ENCODE data around the gene HAAO. TPM values are rescaled to one million over a fixed set of nuclear protein-coding genes. Genes with fewer than 3 reads are reported as not detected.
A peak's percentile ranks its signal among the peaks of the same experiment; 100 is the strongest.

HAAO gene
- total RNA-seq, 2 donors from 2014 or later, result 18.9 to 19.2 TPM

- DNase-seq, result peak in 1 of 2 donors; percentile 58
- intact Hi-C loops (cut with DNase I, micrococcal nuclease), result no loop called here
- peak; percentile 94 for ATAC-seq
Measured at GRCh38 chr2:42781181-42781580, 11.2 kb downstream of the HAAO start.

GRCh38 chr2:42777883-42778805, 14.2 kb downstream of the HAAO start:
- DNase-seq (no peak), ATAC-seq (no peak)
- intact Hi-C loops (cut with DNase I, micrococcal nuclease), result no loop called here

- ATAC-seq, result no peak
- no peak for DNase-seq
- intact Hi-C loops (cut with DNase I, micrococcal nuclease), result no loop called here
Measured at GRCh38 chr2:42775810-42776209, 16.6 kb downstream of the HAAO start.

GRCh38 chr2:42775186-42775585, 17.2 kb downstream of the HAAO start:
- DNase-seq, result no peak
- ATAC-seq, result no peak
- intact Hi-C loops (cut with DNase I, micrococcal nuclease), result no loop called here

- no peak for DNase-seq
- no peak for ATAC-seq
- intact Hi-C loops (cut with DNase I, micrococcal nuclease), result no loop called here
Measured at GRCh38 chr2:42771546-42772153, 20.7 kb downstream of the HAAO start.

DNA sequence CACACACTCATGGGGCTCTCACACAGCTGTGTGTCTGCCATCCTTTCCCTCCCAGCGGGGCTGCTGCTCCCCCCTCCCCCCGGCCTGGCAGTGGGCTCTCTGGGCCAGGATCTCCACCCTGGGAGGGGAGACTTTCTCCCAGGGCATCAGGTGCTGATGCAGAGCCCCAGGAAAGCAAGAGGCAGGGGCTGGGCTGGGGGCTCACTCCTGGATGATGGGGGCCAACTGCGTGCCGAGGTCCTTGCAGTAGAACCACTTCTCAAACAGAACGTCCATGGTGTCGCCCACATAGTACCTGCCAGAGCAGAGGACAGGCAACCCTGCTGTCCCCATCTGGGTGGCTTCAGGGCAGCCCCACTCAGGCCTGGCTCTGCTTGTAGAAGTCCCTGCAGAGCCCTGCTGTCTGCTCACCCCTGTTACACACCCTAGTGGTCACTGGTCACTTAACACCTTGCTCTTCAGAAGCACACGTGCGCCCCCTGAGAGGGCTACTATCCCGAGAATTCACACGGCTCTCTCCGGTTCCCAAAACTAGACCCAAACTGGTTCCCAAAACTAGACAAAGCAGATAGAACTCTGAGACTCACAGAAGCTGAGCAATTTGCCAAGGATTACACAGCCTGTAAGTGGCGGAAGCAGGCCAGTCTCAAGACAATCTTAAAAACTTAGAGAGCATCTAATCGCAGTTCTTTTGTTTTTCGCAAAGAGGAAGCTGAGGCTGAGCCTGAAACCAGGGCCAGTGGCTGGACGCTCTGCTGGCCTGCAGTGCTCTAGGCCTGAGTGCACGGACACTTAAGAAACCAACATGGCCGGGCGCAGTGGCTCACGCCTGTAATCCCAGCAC, 21.9 kb downstream of the HAAO start:
- intact Hi-C loops (cut with DNase I, micrococcal nuclease), result no loop called here
- ATAC-seq (peak; percentile 56), DNase-seq (no peak)

- DNase-seq, result no peak
- intact Hi-C loops (cut with DNase I, micrococcal nuclease), result no loop called here
- no peak for ATAC-seq
Measured at GRCh38 chr2:42769583-42770287, 22.6 kb downstream of the HAAO start.

GRCh38 chr2:42768706-42769256, 23.6 kb downstream of the HAAO start:
- intact Hi-C loops (cut with DNase I, micrococcal nuclease), result no loop called here
- no peak for ATAC-seq
- DNase-seq, result no peak

- intact Hi-C loops (cut with DNase I, micrococcal nuclease), result no loop called here
- DNase-seq (no peak), ATAC-seq (no peak)
Measured at GRCh38 chr2:42767899-42768705, 24.3 kb downstream of the HAAO start.

DNA sequence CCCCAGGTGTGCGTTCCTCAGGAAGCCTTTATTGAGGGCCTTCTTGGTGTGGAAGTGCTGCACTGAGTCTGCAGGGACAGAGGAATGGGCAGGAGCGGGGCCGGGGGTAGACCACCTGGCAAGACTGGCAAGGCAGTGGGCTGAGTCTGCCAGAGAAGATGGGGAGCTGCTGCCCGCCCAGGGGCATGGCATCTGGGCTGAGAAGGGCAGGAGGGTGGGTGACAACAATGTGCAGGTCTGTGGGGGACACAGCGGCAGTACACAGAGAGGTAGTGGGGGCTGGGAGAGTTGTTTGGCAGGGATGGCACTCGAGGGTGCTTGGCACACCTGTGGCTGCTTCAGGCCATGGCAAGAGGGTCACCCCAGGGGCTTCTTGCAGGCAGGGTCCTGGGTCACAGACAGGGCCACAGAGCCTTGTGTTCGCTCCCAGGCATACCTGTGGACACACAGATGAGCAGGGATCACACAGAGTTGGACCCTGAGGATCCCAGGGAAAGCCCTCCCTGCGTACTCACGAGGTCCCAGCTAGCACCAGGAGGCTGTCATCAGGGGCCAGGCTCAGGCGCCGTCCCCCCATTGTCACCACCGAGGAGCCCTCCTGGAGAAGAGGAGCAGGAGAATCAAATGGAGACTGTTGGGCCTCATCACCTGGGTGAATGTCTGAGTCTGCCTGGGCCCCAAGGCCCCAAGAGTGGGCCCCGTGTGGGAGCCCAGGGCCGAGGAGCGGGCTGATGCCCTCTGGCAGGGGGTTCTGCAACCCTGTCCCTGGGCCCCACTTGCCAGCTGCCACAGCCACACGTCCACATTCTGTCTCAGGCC, 25.1 kb downstream of the HAAO start:
- DNase-seq, result no peak
- intact Hi-C loops (cut with DNase I, micrococcal nuclease), result no loop called here
- no peak for ATAC-seq

DNA sequence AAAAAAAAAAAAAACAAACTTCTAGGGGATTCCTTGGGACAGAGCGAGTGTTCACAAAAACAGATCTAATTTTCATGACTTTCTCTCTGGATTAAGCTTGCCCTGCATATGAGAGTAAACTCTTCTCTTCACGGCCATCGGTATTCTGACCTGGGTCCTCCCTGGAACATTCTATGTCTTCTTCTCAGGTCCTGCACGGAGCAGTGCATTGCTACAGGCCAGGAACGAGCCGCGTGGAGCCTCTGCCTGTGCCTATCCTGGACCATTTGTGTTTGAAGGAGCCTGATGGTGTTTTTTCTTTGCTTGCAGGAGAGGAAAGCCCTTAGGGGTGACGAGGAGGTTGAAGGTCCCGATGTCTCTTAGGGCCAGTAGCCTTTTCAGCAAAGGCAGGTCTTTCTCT, 26.7 kb downstream of the HAAO start:
- ATAC-seq (no peak), DNase-seq (no peak)
- intact Hi-C loops (cut with DNase I, micrococcal nuclease), result no loop called here

DNA sequence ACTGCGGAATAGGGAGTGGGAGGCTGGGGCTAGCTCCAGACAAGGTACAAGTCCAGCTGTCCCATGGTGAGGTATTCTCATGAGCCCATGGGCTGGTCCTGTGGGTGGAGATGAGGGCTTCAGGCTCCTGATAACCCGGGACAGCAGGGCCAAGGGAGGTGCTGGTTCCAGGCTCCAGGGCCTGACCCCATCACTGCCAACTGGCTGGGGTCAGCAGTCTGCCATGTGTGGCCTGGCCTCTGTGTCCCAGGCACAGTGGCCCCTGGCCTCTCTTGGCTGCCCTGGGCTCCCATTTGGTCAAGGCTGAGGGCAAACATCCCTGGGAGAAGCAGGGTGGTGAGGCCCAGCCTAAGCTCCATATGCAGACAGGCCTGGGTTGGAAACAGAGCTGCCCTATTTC, 27.5 kb downstream of the HAAO start:
- intact Hi-C loops (cut with DNase I, micrococcal nuclease), result no loop called here
- no peak for ATAC-seq
- DNase-seq, result no peak

DNA sequence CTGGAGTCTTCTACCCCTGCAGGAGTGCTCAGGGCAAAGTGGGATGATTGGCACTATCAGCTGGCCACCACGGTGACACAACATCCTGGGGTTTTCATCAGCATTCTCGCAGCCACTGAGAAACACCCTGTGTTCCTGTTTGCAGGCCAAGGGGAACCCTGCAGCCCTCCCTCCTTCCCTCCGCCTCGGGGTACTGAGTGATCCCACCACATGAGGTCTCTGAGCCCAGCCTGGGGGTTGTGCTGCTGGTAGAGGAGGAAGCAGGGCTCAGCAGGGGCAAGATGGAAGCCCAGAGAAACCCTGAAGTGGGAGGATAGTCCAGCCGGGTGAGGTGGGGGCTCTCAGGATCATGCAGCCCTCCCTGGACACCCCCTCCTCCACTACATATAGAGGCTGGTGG, 28.3 kb downstream of the HAAO start, which contains the start of gene OXER1:
OXER1 (minus strand) TSS at position 40 of the 400 bp plus-strand sequence. CDS start 73 bp downstream, outside the sequence.
- intact Hi-C loops (cut with DNase I, micrococcal nuclease), result no loop called here
- DNase-seq (no peak), ATAC-seq (no peak)

GRCh38 chr2:42762823-42763804, 29.3 kb downstream of the HAAO start:
- intact Hi-C loops (cut with DNase I, micrococcal nuclease), result no loop called here
- peak; percentile 34 for ATAC-seq
- DNase-seq, result no peak

GRCh38 chr2:42762155-42762554, 30.2 kb downstream of the HAAO start:
- intact Hi-C loops (cut with DNase I, micrococcal nuclease), result no loop called here
- no peak for DNase-seq
- no peak for ATAC-seq

DNA sequence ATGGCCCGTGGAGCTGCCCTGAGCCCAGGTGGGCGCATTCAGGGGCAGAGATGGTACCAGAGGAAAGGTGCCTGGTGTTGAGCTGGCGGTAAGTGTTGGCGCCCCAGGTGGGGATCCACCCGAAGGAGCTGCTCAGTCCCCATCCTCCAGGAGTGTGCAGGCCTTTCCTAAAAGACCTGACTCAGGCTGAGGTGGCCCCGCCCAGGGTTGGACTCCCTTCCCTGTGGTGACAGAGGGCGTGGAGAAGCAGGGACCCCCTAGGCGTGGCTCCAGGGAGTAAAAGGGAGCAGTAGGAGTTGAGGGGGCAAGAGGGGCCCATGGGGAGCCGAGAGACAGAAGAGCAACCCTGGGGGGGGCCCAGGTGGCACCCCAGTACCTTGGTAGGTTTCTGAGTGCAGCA, 30.8 kb downstream of the HAAO start:
- intact Hi-C loops (cut with DNase I, micrococcal nuclease), result no loop called here
- no peak for DNase-seq
- ATAC-seq, result peak; percentile 17

Data from left colon (tissue), 2 donors.